Measurements from ENCODE around the gene SAFB2.

- TF ChIP-seq ZBTB4 (CRISPR knock-in tag; IDR thresholded peaks at IDR 0.05) (no peak), MYC (IDR thresholded peaks at IDR 0.05; ENCODE audit: insufficient read depth, insufficient read length, insufficient replicate concordance, low read length, severe bottlenecking) (no peak), CBX5 (IDR thresholded peaks at IDR 0.05; ENCODE audit: low read depth) (no peak), CEBPZ (IDR thresholded peaks at IDR 0.05; ENCODE audit: low read depth, low read length) (no peak)
Measured at GRCh38 chr19:5644037-5644436, 21.5 kb upstream of the SAFB2 start.
